Liver (tissue), 3 donors: ENCODE results near the gene WDCP.
"Not testable (repeated sequence)": the region's sequence is repeated elsewhere in the genome, so short reads cannot be mapped to it uniquely, and the experiment has no call there.

Experiments
- CTCF ChIP-seq: fragments of 150-350 bp; IDR thresholded peaks from 2 replicates; pipeline ENCODE4 v1.5.1; 2017; ENCODE audit warnings: improper control_type of control experiment, low read depth, low read length; ENCODE audit not compliant: missing input control
- HNF4G ChIP-seq: IDR thresholded peaks from 2 replicates; pipeline ENCODE4 v1.6.1; 2016; ENCODE audit warnings: antibody characterized with exemption
- JUND ChIP-seq, 2 donors: IDR thresholded peaks; 2 replicates each; pipeline ENCODE4 v1.6.1; 2016; ENCODE audit warnings: antibody characterized with exemption in 2 of 2
- MAX ChIP-seq: IDR thresholded peaks from 2 replicates; pipeline ENCODE4 v1.6.1; 2016; ENCODE audit warnings: antibody characterized with exemption
- RAD21 ChIP-seq, 2 donors: IDR thresholded peaks; 2 replicates each; pipeline ENCODE4 v1.6.1; 2016; ENCODE audit warnings: antibody characterized with exemption in 2 of 2, mild to moderate bottlenecking in 2 of 2
- SP1 ChIP-seq: IDR thresholded peaks from 2 replicates; pipeline ENCODE4 v1.6.1; 2018; ENCODE audit warnings: antibody characterized with exemption, mild to moderate bottlenecking
- TAF1 ChIP-seq: conservative IDR thresholded peaks from 2 replicates; pipeline ENCODE4 v1.6.1; 2016; ENCODE audit warnings: antibody characterized with exemption, mild to moderate bottlenecking
- TF ChIP-seq, protein P1 (sequence below): IDR thresholded peaks from 2 replicates; pipeline ENCODE4 v1.6.1; 2016; ENCODE audit warnings: antibody characterized with exemption, mild to moderate bottlenecking
- TF ChIP-seq, protein P2 (sequence below): IDR thresholded peaks from 2 replicates; pipeline ENCODE4 v1.6.1; 2016; ENCODE audit warnings: antibody characterized with exemption
- donor health status: healthy.
- donor health status: healthy.

DNA sequence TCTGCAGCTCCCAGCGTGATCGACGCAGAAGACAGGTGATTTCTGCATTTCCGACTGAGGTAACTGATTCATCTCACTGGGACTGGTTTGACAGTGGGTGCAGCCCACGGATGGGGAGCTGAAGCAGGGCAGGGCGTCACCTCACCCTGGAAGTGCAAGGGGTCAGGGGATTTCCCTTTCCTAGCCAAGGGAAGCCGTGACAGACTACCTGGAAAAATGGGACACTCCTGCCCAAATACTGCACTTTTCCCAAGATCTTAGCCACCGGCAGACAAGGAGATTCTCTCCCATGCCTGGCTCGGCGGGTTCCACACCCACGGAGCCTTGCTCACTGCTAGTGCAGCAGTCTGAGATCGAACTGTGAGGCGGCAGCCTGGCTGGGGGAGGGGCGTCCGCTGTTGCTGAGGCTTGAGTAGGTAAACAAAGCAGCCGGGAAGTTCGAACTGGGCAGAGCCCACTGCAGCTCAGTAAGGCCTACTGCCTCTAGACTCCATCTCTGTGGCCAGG, 48.0 kb upstream of the WDCP start:
- not testable (repeated sequence) for TF ChIP-seq CTCF; HNF4G; SP1; MAX; RAD21 (IDR thresholded peaks at IDR 0.05); JUND (IDR thresholded peaks at IDR 0.05); TAF1
- TF ChIP-seq, protein P1, sequence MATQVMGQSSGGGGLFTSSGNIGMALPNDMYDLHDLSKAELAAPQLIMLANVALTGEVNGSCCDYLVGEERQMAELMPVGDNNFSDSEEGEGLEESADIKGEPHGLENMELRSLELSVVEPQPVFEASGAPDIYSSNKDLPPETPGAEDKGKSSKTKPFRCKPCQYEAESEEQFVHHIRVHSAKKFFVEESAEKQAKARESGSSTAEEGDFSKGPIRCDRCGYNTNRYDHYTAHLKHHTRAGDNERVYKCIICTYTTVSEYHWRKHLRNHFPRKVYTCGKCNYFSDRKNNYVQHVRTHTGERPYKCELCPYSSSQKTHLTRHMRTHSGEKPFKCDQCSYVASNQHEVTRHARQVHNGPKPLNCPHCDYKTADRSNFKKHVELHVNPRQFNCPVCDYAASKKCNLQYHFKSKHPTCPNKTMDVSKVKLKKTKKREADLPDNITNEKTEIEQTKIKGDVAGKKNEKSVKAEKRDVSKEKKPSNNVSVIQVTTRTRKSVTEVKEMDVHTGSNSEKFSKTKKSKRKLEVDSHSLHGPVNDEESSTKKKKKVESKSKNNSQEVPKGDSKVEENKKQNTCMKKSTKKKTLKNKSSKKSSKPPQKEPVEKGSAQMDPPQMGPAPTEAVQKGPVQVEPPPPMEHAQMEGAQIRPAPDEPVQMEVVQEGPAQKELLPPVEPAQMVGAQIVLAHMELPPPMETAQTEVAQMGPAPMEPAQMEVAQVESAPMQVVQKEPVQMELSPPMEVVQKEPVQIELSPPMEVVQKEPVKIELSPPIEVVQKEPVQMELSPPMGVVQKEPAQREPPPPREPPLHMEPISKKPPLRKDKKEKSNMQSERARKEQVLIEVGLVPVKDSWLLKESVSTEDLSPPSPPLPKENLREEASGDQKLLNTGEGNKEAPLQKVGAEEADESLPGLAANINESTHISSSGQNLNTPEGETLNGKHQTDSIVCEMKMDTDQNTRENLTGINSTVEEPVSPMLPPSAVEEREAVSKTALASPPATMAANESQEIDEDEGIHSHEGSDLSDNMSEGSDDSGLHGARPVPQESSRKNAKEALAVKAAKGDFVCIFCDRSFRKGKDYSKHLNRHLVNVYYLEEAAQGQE: not testable (repeated sequence)
- TF ChIP-seq, protein P2, sequence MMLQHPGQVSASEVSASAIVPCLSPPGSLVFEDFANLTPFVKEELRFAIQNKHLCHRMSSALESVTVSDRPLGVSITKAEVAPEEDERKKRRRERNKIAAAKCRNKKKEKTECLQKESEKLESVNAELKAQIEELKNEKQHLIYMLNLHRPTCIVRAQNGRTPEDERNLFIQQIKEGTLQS: not testable (repeated sequence)
